ENCODE results near the gene REPIN1. TPM values are rescaled to one million over a fixed set of nuclear protein-coding genes. Genes with fewer than 3 reads are reported as not detected.
A peak's percentile ranks its signal among the peaks of the same experiment; 100 is the strongest.

The REPIN1 gene
- total RNA-seq, 1 donor from 2014 or later, result 127 TPM

DNA sequence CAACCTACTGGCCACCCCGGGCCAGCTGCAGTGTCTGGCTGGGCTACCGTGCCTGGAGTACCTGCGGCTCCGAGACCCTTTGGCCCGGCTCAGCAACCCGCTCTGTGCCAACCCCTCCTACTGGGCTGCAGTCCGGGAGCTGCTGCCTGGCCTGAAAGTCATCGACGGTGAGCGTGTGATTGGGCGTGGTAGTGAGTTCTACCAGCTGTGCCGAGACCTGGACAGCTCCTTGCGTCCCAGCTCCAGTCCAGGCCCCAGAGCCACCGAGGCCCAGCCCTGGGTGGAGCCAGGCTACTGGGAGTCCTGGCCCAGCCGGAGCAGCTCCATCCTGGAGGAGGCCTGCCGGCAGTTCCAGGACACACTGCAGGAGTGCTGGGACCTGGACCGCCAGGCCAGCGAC lies 31.4 kb upstream of the REPIN1 start:
- TF ChIP-seq, protein P1, sequence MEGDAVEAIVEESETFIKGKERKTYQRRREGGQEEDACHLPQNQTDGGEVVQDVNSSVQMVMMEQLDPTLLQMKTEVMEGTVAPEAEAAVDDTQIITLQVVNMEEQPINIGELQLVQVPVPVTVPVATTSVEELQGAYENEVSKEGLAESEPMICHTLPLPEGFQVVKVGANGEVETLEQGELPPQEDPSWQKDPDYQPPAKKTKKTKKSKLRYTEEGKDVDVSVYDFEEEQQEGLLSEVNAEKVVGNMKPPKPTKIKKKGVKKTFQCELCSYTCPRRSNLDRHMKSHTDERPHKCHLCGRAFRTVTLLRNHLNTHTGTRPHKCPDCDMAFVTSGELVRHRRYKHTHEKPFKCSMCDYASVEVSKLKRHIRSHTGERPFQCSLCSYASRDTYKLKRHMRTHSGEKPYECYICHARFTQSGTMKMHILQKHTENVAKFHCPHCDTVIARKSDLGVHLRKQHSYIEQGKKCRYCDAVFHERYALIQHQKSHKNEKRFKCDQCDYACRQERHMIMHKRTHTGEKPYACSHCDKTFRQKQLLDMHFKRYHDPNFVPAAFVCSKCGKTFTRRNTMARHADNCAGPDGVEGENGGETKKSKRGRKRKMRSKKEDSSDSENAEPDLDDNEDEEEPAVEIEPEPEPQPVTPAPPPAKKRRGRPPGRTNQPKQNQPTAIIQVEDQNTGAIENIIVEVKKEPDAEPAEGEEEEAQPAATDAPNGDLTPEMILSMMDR (conservative IDR thresholded peaks at IDR 0.05; ENCODE audit: low read depth, low read length), result no peak
- H3K4me3 ChIP-seq (ENCODE audit: low read depth, low read length), result no peak overlapping the region
- no peak for DNase-seq (ENCODE audit: low read depth)

DNA sequence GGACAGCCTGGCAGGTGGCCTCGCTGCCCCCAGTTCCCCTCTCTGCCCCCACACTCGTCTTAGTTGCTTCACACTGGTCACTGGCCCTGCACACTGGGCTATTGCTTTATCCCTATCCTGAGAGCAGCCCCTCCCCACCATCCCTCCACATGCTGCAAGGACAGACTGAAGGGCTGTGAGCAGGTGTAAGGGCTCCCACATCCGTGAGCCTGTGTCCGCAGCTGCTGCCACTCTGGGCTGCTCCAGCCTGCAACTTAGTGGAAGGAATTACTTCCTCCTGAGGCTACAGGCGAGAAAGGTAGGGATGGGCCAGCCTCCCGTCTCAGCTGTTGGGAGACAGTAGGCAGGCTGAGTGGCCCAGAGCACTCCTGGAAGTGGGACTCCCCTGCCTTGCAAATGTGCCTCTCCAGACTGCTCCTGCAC lies 31.0 kb upstream of the REPIN1 start:
- no peak overlapping the region for H3K4me3 ChIP-seq (ENCODE audit: low read depth, low read length)
- TF ChIP-seq, protein P1 (conservative IDR thresholded peaks at IDR 0.05; ENCODE audit: low read depth, low read length), result no peak

DNA sequence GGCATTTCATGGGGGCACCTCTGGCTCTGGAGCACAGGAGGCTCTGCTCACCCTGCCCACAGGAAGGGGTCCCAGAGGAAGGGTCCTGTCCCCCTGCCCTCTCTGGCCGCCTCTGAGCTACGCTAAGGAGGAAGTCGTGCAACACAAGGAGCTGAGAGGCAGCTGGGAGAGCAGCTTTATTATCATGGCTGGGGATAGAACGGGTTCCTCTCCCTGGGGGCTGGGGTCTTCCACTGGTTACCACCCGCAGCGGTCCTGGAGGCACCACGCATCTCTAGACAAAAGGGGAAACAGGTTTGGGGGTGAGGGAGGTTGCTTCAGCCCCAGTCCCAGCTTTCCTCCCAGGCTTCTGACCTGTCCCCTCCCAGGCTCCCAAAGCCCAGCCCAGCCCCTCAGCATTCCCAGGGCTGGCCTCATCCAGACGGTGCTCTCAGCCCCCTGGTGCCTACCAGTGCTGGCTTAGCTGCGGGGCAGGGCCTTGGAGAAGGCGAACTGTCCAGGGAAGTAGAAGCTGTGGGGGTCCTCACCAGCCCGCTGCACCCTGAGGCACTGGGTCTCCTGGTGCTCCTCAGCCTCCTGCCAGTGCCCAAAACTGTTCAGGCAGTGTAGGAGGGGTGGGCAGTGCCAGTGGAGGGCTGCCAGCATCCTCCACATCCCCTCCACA lies 30.3 kb upstream of the REPIN1 start:
- no peak overlapping the region for H3K4me3 ChIP-seq (ENCODE audit: low read depth, low read length)
- TF ChIP-seq, protein P1 (conservative IDR thresholded peaks at IDR 0.05; ENCODE audit: low read depth, low read length), result no peak
- DNase-seq (ENCODE audit: low read depth), result no peak

More for the DNA sequence above, 31.0 kb upstream of the REPIN1 start:
- no peak for DNase-seq (ENCODE audit: low read depth)

DNA sequence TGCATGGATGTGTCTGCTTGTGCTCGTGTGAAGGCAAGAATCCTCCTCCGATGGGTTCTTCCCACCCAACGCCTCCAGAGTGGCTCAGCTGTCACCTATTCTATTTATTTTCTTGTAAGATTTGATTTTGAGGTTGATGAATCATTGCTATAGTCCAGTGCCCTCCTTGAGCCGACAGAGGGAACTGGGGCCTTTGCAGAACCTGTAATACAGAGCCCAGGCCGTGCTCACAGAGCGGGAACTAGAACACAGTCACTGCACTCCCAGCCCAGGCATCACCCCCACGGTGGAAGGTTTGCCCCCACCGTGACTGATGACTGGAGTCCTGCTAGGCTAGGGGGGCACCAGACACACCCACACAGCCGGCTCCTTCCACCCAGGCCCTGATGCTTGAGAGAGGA lies 29.2 kb upstream of the REPIN1 start:
- H3K4me3 ChIP-seq (ENCODE audit: low read depth, low read length), result peak overlapping the region; percentile 54
- TF ChIP-seq, protein P1 (conservative IDR thresholded peaks at IDR 0.05; ENCODE audit: low read depth, low read length), result peak; percentile 6
- DNase-seq (ENCODE audit: low read depth), result peak; percentile 57

DNA sequence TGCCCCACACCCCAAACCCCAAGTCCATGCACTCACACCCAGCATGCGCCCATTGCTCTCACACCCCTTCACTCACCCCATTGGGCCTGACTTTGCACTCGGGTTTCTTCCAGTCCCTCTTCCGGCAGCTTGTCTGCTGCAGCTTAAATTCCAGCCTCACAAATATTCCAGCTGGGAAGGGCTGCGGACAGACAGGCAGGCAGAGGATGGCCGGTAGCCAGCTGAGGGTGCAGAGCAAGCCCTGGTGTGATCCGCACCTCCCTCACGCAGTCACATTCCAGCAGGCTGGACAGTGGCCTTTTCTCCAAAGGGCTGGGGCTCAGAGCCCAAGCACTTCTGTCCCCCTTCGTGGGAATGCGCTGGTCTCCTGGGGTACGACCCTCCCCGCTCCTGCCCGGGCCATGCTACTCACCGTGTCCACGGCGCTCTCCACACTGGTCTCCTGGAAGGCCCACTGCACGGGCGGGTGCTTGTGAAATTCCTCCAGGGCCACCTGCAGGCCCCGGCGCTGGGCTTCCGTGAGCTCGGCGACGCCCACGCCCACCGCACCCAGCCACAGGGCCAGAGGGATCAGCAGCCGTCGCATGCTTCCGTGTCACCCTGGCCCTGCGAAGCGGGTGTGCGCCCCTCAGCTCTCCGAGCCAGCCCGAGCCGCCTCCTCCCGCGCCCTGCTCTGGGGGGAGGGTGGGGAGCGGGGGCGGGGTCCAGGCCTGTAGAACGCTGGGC lies 28.4 kb upstream of the REPIN1 start:
- H3K4me3 ChIP-seq (ENCODE audit: low read depth, low read length), result peak overlapping the region; percentile 54
- TF ChIP-seq, protein P1 (conservative IDR thresholded peaks at IDR 0.05; ENCODE audit: low read depth, low read length), result no peak
- DNase-seq (ENCODE audit: low read depth), result no peak

DNA sequence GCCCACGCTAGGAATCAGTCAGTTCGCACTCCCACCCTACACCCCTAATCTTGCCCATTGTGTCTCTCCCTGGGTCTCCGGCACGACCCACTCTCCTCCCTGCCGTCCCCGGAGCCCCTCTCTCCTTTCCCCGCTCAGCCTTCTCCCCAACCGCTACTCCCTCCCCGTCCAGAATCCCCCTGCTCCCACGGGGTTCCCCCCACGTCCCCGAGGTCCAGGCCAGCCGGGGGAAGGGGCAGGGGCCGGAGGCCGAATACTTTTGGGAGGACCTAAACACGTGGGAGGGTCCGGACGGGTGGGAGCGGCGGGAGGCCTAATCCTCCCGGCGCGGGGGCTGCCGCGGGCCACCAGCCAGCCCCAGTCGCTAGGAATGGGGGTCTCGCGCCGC lies 27.8 kb upstream of the REPIN1 start:
- peak overlapping the region; percentile 54 for H3K4me3 ChIP-seq (ENCODE audit: low read depth, low read length)
- TF ChIP-seq, protein P1 (conservative IDR thresholded peaks at IDR 0.05; ENCODE audit: low read depth, low read length), result no peak
- DNase-seq (ENCODE audit: low read depth), result no peak
